Uterus (tissue), 2 donors: Measurements from ENCODE around the gene EIF2B4.

Source experiments
- CTCF ChIP-seq, 4 experiments: fragments of 200-600 bp in 2 of 4; fragments of 450-650 bp in 2 of 4; sonication (generic) in 2 of 4; IDR thresholded peaks; one replicate each; pipeline ENCODE4 v1.5.1; 2016 to 2019; ENCODE audit warnings: antibody characterized with exemption in 4 of 4, mild to moderate bottlenecking in 2 of 4, moderate library complexity in 1 of 4
- POLR2A ChIP-seq, 2 donors: fragments of 450-650 bp; IDR thresholded peaks; one replicate each; pipeline ENCODE4 v1.6.1; 2016; ENCODE audit warnings: antibody characterized with exemption in 2 of 2, mild to moderate bottlenecking in 1 of 2, moderate library complexity in 1 of 2

GRCh38 chr2:27393225-27393624 lies 23.1 kb upstream of the EIF2B4 start:
- TF ChIP-seq CTCF (IDR thresholded peaks at IDR 0.05) (no peak), POLR2A (IDR thresholded peaks at IDR 0.05) (no peak)
